Measurements from ENCODE around the gene DMTF1.
"Not testable (repeated sequence)": the region's sequence is repeated elsewhere in the genome, so short reads cannot be mapped to it uniquely, and the experiment has no call there.

DMTF1 gene

GRCh38 chr7:87202208-87202607 lies 50.0 kb downstream of the DMTF1 start:
- no peak for DNase-seq

GRCh38 chr7:87202705-87203104 lies 50.5 kb downstream of the DMTF1 start:
- no peak for DNase-seq

GRCh38 chr7:87203929-87204328 lies 51.7 kb downstream of the DMTF1 start:
- DNase-seq = not testable (repeated sequence)

DNA sequence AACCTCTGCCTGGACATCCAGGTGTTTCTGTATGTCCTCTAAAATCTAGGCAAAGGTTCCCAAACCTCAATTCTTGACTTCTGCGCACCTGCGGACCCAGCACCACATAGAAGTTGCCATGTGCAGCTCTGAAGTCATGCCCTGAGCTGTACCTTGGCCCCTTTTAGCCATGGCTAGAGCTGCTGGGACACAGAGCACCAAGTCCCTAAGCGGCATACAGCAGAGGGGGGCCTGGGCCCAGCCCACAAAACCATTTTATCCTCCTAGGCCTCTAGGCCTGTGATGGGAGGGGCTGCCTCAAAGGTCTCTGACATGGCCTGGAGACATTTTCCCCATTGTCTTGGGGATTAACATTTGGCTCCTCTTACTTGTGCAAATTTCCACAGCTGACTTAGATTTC lies 52.7 kb downstream of the DMTF1 start:
- DNase-seq = no peak

- DNase-seq = not testable (repeated sequence)
These were observed 53.4 kb downstream of the DMTF1 start for GRCh38 chr7:87205701-87206100.

DNA sequence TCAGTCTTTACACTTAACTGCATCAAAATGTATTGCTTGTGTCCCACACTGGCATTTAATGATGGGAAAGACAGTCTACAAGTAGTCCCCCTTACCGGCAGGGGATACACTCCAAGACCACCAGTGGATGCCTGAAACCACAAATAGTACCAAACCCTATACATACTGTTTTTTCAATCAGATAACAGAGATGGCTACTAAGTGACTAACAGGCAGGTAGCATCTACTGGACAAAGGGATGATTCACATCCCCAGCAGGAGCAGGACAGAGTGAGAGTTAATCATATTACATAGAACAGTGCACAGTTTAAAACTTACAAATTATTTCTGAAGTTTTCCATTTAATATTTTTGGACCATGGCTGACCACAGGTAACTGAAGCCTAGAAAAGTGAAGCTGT lies 54.1 kb downstream of the DMTF1 start:
- no peak for DNase-seq

- DNase-seq = no peak
These were observed 57.2 kb downstream of the DMTF1 start for GRCh38 chr7:87209295-87209924.

DNA sequence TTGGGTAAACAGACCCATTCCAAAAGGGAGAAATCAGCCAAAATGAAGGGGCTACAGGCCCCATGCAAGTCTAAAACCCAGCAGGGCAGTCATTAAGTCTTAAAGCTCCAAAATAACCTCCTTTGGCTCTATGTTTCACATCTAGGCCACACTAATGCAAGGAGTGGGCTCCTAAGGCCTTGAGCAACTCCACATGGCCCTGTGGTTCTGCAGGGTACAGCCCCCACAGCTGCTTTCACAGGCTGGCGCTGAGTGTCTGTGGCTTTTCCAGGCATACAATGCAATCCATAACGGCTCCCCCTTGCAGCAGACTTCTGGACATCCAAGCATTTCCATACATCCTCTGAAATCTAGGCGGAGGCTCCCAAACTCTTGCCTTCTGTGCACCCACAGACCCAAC lies 58.3 kb downstream of the DMTF1 start:
- DNase-seq = no peak

- no peak for DNase-seq
These were observed 60.2 kb downstream of the DMTF1 start for GRCh38 chr7:87212498-87212897.

- no peak for DNase-seq
These were observed 61.0 kb downstream of the DMTF1 start for GRCh38 chr7:87213252-87213651.

GRCh38 chr7:87213811-87214210 lies 61.6 kb downstream of the DMTF1 start:
- DNase-seq = no peak

GRCh38 chr7:87215046-87215445 lies 62.8 kb downstream of the DMTF1 start:
- DNase-seq = no peak

- no peak for DNase-seq
These were observed 64.7 kb downstream of the DMTF1 start for GRCh38 chr7:87216701-87217508.

- DNase-seq = no peak
These were observed 65.9 kb downstream of the DMTF1 start for GRCh38 chr7:87217983-87218653.

- no peak for DNase-seq
These were observed 66.7 kb downstream of the DMTF1 start for GRCh38 chr7:87218796-87219544.

DNA sequence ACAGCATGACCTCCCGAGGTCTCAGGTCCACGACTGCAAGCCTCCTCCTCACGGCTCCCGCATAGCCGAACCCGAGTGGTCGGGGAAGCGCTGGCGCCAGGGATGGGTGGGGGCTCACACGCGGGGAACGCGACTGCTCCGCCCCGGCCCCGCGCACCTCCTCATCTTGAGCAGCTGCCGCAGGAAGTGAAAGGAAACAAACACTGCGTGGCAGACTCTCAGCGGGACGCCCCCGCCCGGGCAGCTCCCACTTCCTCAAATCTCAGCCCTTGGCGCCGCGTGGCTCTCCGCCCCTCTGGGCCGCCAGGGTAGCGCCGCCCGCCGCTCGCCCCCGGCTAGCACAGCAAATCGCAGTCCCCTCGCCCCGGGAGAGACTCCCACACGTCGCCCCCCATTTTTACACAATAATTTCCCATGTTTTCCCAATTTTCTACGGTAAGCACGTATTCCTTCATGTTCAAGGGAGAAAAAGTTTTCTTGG lies 67.3 kb downstream of the DMTF1 start, which contains the start of gene TMEM243:
Gene TMEM243 (minus strand): TSS at position 188 of the 481 bp plus-strand sequence. CDS start 229 bp downstream, outside the sequence.
- DNase-seq = peak; percentile 17

- peak; percentile 48 for DNase-seq
These were observed 67.9 kb downstream of the DMTF1 start for GRCh38 chr7:87220026-87220733.

- no peak for DNase-seq
These were observed 68.5 kb downstream of the DMTF1 start for GRCh38 chr7:87220734-87221215.

- no peak for DNase-seq
These were observed 71.4 kb downstream of the DMTF1 start for GRCh38 chr7:87223666-87224065.

DNA sequence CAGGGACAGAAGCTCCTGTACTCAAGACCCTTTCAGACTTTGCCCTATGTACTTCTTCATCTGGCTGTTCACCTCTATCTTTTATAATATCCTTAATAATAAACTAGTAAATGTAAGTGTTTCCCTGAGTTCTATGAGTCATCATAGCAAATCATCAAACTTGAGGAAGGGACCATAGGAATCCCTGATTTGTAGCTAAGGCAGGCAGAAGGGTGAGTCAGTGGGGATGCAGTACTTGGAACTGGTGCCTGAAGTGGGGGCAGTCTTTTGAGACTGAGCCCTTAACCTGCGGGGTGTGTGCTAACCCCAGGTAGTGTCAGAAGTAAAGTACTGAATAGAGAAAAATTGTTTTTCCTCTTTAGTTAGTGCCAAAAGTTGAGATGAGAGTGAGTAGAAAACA lies 73.4 kb downstream of the DMTF1 start:
- DNase-seq = no peak

GRCh38 chr7:87226495-87226894 lies 74.2 kb downstream of the DMTF1 start:
- DNase-seq = no peak

DNA sequence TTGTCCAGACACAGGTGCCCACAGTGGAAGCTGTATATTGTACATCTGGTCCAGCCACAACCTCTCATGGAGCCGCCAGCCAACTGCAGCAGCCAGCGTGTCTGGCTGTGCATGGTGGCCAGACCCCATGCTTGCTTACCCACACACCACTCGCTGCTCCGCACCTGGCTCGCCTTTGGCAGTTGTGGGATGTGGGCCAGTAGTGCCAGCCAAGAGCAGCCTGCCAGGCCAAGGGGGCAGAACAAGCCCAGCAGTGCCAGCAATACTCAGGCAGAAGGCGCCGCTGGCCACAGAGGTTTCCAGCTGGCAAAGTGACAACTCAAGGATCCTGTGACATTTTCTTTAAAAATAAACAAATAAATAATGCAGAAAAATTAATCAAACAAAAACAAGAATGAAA lies 79.0 kb downstream of the DMTF1 start:
- DNase-seq = no peak

Data from NCI-H2107 (cell line).